Duodenal mucosa (tissue), 2 donors: Measurements from ENCODE around the gene RWDD4.

Experiments
- H3K27ac ChIP-seq: one replicate; pipeline ENCODE4 v1.7.0; 2013; ENCODE audit warnings: low read depth, low read length
- H3K27me3 ChIP-seq, 2 donors: one replicate each; pipeline ENCODE4 v1.7.0; 2013; ENCODE audit warnings: low read length in 2 of 2, control low read depth in 1 of 2; ENCODE audit not compliant: insufficient read depth in 2 of 2, control insufficient read depth in 1 of 2
- H3K36me3 ChIP-seq, 2 donors: one replicate each; pipeline ENCODE4 v1.7.0; 2013; ENCODE audit warnings: low read length in 2 of 2, control low read depth in 1 of 2; ENCODE audit not compliant: insufficient read depth in 2 of 2, control insufficient read depth in 1 of 2
- H3K4me1 ChIP-seq, 2 donors: one replicate each; pipeline ENCODE4 v1.7.0; 2013; ENCODE audit warnings: low read length in 2 of 2, control low read depth in 1 of 2; ENCODE audit not compliant: insufficient read depth in 2 of 2, control insufficient read depth in 1 of 2
- H3K4me3 ChIP-seq, 2 donors: one replicate each; pipeline ENCODE4 v1.7.0; 2013; ENCODE audit warnings: low read length in 2 of 2, low read depth in 1 of 2
- H3K9ac ChIP-seq, 2 donors: one replicate each; pipeline ENCODE4 v1.7.0; 2013; ENCODE audit warnings: low read length in 2 of 2, low read depth in 1 of 2
- H3K9me3 ChIP-seq, 2 donors: one replicate each; pipeline ENCODE4 v1.7.0; 2013; ENCODE audit warnings: low read length in 2 of 2, control low read depth in 1 of 2; ENCODE audit not compliant: control insufficient read depth in 1 of 2

RWDD4 gene

GRCh38 chr4:183626168-183626567, 32.8 kb downstream of the RWDD4 start:
- H3K4me3 ChIP-seq: no peak overlapping the region
- no peak overlapping the region for H3K27ac ChIP-seq
- no peaks in the 10 kb centered on the region for H3K27me3 ChIP-seq
- H3K9ac ChIP-seq: no peak overlapping the region
- no peaks in the 10 kb centered on the region for H3K36me3 ChIP-seq
- H3K9me3 ChIP-seq: no peaks in the 10 kb centered on the region
- no peaks in the 10 kb centered on the region for H3K4me1 ChIP-seq

- no peaks in the 10 kb centered on the region for H3K27me3 ChIP-seq
- H3K27ac ChIP-seq: no peak overlapping the region
Observed at GRCh38 chr4:183624548-183624947, 34.4 kb downstream of the RWDD4 start.

DNA sequence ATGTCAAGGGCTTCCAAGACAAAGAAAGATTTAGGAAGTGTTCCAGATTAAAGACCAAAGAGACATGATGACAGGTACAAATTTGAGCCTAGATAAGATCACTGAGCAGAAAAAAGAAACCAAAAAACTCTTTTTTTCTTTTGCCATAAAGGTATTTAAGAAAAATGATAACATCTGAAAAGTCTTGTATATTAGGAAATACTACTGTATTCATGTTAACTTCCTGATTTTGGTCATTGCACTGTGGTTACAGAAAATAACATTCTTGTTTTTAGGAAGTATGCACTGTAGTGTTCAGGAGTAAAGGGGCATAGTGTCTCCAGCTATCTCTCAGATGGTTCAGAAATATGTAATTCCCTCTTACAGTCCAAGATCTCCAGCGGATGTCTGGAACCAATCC, 37.1 kb downstream of the RWDD4 start:
- no peaks in the 10 kb centered on the region for H3K36me3 ChIP-seq
- H3K4me1 ChIP-seq: peaks cover 4 to 9% of the 10 kb centered on the region in 2 donors
- H3K9ac ChIP-seq: no peak overlapping the region
- H3K4me3 ChIP-seq: no peak overlapping the region
- H3K27ac ChIP-seq: no peak overlapping the region
- H3K27me3 ChIP-seq: no peaks in the 10 kb centered on the region
- H3K9me3 ChIP-seq: no peaks in the 10 kb centered on the region

More at GRCh38 chr4:183624548-183624947, 34.4 kb downstream of the RWDD4 start:
- Histone ChIP-seq H3K9me3 (no peaks in the 10 kb centered on the region), H3K4me1 (peaks cover 0 to under 1% of the 10 kb centered on the region in 2 donors), H3K9ac (no peak overlapping the region), H3K36me3 (no peaks in the 10 kb centered on the region), H3K4me3 (no peak overlapping the region)

DNA sequence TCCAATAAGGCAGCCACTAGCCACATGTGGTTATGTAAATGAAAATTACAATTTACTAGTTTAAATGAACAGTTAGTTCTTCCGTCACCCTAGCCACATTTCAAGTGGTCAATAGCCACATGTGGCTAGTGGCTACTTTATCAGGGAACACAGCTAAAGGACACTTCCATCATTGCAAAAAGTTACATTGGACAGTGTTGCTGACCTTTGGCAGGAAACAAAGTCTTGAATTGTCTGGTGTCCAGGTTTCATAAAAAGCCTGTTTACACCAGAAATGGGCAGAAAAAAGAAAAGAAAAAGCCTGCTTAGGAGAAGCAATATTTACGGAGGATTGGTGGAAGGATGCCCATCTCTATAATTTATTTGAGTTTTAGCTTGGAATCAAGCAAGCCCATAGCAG, 38.6 kb downstream of the RWDD4 start:
- Histone ChIP-seq H3K36me3 (no peaks in the 10 kb centered on the region), H3K9ac (no peak overlapping the region), H3K27ac (no peak overlapping the region), H3K9me3 (no peaks in the 10 kb centered on the region), H3K4me3 (no peak overlapping the region), H3K27me3 (peaks cover 0 to 3% of the 10 kb centered on the region in 2 donors), H3K4me1 (peaks cover 4 to 9% of the 10 kb centered on the region in 2 donors)

DNA sequence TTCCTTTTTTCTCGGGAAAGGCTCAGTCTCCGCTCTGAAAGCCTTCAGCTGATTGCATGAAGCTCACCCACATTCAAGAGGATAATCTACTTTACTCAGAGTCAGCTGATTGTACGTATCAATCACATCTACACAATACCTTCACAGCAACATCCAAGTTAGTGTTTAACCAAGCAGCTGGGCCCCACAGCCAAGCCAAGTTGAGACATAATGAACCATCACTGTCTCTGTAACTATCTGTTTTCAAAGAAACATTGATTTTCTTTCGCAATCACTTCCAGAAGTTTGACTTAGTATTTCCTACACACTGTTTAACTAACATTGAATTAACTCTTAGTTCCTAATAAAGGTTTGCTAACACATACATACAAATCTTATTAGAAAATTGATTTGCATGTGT, 40.3 kb downstream of the RWDD4 start:
- H3K36me3 ChIP-seq: no peaks in the 10 kb centered on the region
- H3K9ac ChIP-seq: no peak overlapping the region
- no peak overlapping the region for H3K4me3 ChIP-seq
- H3K9me3 ChIP-seq: no peaks in the 10 kb centered on the region
- H3K27ac ChIP-seq: no peak overlapping the region
- peaks cover 0 to 3% of the 10 kb centered on the region in 2 donors for H3K27me3 ChIP-seq
- peaks cover 4 to 9% of the 10 kb centered on the region in 2 donors for H3K4me1 ChIP-seq

DNA sequence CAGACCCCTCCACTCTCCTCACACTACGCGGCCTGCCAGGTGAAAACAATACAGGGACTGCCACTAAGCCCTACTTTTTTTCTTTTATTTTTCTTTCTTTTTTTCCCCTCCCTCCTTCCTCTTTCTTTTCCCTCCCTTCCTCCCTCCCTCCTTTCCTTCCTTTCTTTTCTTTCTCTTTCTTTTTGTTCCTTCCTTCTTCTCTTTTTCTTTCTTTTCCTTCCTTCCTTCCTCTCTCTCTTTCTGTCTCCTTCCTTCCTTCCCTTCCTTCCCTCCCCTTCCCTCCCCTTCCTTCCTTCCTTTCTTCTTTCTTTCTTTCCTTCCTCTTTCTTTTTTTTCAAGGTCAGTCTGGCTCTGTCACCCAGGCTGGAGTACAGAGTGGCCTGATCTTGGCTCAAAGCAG, 41.9 kb downstream of the RWDD4 start:
- Histone ChIP-seq H3K4me3 (no peak overlapping the region), H3K9me3 (no peaks in the 10 kb centered on the region), H3K9ac (no peak overlapping the region), H3K36me3 (no peaks in the 10 kb centered on the region), H3K27ac (no peak overlapping the region), H3K4me1 (peaks cover 4 to 9% of the 10 kb centered on the region in 2 donors), H3K27me3 (peaks cover 3% of the 10 kb centered on the region in 2 donors)

GRCh38 chr4:183612329-183613250, 46.4 kb downstream of the RWDD4 start:
- Histone ChIP-seq H3K36me3 (no peaks in the 10 kb centered on the region), H3K27ac (no peak overlapping the region), H3K27me3 (peaks cover 3% of the 10 kb centered on the region in 2 donors), H3K4me3 (no peak overlapping the region), H3K9me3 (no peaks in the 10 kb centered on the region), H3K9ac (no peak overlapping the region), H3K4me1 (no peaks in the 10 kb centered on the region)

GRCh38 chr4:183611210-183611830, 47.7 kb downstream of the RWDD4 start:
- no peak overlapping the region for H3K9ac ChIP-seq
- H3K36me3 ChIP-seq: no peaks in the 10 kb centered on the region
- H3K4me3 ChIP-seq: no peak overlapping the region
- H3K9me3 ChIP-seq: no peaks in the 10 kb centered on the region
- no peak overlapping the region for H3K27ac ChIP-seq
- no peaks in the 10 kb centered on the region for H3K4me1 ChIP-seq
- H3K27me3 ChIP-seq: peaks cover 3% of the 10 kb centered on the region in 2 donors

DNA sequence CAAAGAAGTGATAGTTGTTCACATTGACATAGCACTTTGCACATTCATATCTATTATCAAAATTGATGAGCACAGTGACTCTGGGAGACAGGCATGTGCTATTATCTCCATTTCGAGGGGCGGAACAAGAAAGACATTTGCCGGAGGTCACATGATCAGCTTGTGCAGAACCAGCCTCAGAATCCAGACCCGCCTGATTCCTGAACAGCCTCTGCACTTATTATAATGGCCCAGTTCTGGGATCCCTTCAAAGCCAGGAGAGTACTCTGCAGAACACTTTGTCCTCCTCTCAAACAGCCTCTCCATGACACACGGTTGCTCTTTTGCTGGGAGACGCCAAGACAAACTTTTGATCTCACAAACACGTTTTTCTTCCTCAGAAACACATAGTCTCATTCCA, 48.4 kb downstream of the RWDD4 start:
- H3K9ac ChIP-seq: no peak overlapping the region
- peaks cover 0 to 3% of the 10 kb centered on the region in 2 donors for H3K27me3 ChIP-seq
- no peak overlapping the region for H3K27ac ChIP-seq
- no peaks in the 10 kb centered on the region for H3K36me3 ChIP-seq
- no peak overlapping the region for H3K4me3 ChIP-seq
- H3K9me3 ChIP-seq: no peaks in the 10 kb centered on the region
- no peaks in the 10 kb centered on the region for H3K4me1 ChIP-seq

DNA sequence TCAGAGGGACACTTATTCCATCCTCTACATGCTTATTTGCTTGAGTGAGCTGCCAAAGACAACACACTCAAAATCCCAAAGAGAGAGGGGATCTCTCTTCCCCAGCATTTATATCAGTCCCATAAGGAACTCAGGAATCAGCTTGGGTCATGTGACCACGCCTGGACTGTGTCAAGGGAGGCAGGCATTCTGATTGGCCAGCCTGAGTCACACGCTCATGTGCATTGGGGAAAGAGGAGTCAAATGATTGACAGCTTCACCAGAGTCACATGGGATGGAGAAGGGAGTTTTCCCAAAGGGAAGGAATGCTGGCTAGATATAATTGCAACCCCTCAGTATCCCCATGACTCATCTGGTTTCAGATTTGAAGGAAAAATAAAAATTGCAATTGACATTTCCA, 49.0 kb downstream of the RWDD4 start:
- Histone ChIP-seq H3K9ac (no peak overlapping the region), H3K27ac (no peak overlapping the region), H3K27me3 (peaks cover 0 to 3% of the 10 kb centered on the region in 2 donors), H3K4me1 (no peaks in the 10 kb centered on the region), H3K9me3 (no peaks in the 10 kb centered on the region), H3K36me3 (no peaks in the 10 kb centered on the region), H3K4me3 (no peak overlapping the region)
